Fibroblast of peridontal ligament (primary cell): ENCODE results near the gene TP53RK.

Experiments used
- DNase-seq: peaks from one replicate; pipeline ENCODE4 v3.0.0-alpha.2; 2010; ENCODE audit errors: extremely low read depth

TP53RK gene

DNA sequence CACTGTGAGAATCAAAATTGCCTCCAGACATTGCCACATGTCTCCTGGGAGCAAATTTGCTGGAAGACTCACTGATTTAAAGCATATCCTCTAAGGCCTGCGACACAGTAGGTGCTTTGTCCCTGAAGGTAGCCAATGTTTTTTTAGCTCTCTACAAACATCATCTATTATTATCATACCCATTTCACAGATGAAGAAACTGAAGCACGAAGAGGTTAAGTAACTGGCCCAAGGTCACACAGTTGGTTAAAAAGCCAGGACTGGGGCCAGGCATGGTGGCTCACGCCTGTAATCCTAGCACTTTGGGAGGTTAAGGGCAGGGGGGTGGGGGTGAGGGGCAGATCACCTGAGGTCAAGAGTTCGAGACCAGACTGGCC is 50.4 kb downstream of the TP53RK start:
- no peak for DNase-seq

DNA sequence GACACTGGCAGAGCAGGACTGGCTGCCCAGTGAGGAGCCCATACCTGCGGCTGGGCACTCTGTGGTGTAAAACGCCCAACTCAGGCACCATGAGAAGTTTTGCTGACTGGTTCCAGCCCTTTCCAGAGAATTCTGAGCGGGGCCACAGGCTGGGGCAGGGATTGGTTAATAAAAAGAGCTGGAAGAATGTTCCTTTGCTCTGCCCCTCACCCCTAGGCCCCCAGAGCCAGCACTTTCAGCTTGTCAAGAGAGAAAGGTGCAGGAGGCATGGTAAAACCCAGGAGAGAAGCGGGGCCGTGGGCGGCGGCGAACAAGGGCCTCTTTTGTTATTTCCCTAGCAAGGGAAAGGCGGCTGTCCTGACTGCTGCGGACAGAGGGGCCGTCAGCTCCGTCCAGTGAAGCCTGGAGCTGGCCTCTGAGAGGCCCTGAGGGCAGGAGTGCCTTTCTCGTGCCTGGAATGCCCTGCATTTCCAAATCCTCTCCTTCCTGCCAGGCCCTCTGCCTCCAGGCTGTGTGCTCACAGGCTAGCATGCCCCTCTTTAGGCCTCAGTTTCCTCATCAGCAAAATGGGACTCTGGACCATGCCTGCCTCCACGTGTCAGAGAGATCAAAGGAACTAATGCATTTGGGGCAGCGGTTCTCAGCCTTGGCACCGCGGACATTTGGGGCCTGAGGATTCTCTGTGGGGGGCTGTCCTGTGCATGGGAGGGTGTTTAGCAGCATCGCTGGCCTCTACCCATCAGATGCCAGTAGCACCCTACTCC is 50.9 kb downstream of the TP53RK start:
- DNase-seq: no peak

DNA sequence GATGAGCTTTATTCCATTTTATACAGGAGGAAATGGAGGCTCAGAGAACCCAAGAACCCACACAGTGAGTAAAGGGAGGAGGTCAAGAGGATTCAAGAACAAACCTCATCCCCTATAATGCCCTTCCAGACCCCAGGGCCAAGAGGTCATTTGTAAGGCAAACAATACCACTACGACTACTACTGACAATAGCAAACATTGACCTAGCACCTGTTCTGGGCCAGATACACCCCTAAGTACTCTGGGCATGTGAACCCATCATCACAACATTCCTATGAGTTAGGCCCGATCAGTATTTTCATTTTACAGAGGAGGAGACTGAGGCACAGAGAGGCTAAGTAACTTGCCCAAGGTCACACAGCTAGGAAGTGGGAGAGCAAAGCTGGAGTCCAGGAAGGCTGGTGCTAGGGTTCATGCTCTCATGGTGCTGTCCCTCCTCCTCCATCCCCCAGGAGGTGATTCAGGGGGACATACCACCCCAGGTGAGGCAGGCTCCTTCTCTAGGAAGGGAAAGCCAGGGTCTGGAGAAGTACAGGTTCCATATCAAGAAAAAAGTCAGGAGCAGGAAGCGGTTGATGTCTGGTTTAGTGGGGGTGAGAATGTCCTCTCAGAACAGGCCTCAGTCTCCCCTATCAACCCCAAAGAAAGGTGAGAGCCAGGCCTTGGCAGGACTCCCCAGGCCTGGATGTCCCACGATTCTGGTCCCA is 51.7 kb downstream of the TP53RK start:
- DNase-seq: no peak

DNA sequence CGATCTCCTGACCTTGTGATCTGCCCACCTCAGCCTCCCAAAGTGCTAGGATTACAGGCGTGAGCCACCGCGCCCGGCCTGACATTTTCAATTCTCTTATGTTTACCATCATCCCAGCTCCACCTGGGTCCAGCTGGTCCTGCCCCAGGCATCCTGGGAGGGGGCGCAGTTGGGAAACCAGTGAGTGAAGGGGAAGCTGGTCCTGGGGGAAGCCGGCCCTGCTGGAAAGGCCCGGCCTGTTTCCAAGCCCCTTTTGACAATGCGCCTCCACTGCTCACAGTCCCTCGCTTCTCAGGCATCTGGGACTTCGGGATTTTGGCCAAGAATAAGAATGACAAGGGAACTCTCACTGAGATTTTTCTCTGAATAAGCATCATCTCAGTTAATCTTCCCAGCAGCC is 52.2 kb downstream of the TP53RK start:
- DNase-seq: no peak

DNA sequence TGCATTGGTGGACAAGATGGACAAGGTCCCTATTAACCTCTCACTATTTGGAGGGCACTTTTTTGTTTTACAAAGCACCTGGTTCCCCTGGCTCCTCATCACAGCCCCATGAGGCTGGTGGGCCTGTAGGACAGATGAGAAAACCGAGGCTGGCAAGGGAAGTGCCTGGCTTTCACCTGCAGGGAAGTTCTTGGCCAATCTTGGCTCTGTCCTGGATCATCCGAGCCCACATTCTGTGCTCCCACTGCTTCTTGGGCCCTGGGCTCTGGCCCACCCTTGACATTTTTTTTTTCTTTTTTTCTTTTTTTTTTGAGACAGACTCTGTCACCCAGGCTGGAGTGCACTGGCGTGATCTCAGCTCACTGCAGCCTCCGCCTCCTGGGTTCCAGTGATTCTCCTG is 52.7 kb downstream of the TP53RK start:
- DNase-seq: no peak

DNA sequence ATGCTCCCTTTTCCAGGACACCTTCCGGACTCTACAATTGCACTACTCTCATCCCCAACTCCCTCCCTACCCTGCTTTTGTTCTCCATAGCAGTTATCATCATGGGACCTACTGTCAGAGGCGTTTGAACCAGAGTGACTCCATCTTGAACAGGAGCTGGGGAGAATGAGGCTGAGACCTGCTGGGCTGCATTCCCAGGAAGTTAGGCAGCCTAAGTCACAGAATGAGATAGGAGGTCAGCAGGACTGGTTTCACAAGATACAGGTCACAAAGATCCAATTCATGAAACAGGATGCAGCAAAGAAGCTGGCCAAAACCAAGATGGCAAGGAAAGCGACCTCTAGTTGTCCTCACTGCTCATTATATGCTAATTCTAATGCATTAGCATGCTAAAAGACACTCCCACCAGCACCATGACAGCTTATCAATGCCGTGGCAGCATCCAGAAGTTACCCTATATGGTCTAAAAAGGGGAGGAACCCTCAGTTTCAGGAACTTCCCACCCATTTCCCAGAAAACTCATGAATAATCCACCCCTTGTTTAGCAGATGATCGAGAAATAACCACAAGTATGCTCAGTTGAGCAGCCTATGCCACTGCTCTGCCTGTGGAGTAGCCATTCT is 53.6 kb downstream of the TP53RK start:
- DNase-seq: peak; percentile 8

DNA sequence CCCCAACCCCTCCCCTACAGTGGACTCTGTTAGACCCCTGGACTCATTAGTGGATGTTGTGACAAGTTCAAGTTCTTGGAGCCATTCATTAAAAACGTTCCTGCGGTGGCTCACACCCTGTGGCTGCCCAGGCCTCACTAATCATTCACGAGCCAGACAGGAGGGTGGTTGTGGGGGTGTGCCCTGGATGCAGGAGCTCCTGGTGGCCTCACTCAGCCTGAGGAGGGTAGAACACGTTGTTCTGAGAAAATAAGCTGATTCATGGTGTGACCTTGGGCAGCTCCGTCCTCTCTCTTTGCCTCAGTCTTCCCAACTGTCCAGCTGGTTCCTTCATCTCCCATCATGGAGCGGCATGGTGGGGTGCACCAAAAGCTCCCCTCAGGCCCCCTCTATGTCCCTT is 54.7 kb downstream of the TP53RK start:
- no peak for DNase-seq
